NB4 (cell line): ENCODE data around the gene PRAF2.

ENCODE experiments used
- DNase-seq: peaks from one replicate; pipeline ENCODE4 v3.0.0; 2010; ENCODE audit warnings: low read depth
- H3K4me3 ChIP-seq: one replicate; pipeline ENCODE4 v1.5.1; 2011; ENCODE audit warnings: mild to moderate bottlenecking, low read depth, low read length, moderate library complexity
- MAX ChIP-seq: IDR thresholded peaks from 2 replicates; pipeline ENCODE4 v1.6.1; 2011; ENCODE audit warnings: low read depth, low read length
- MYC ChIP-seq: IDR thresholded peaks from 2 replicates; pipeline ENCODE4 v1.6.1; 2011; ENCODE audit warnings: low read depth, low read length
- POLR2A ChIP-seq: IDR thresholded peaks from 2 replicates; pipeline ENCODE4 v1.6.1; 2011; ENCODE audit warnings: mild to moderate bottlenecking; ENCODE audit not compliant: insufficient read length; ENCODE audit errors: extremely low read depth
- TF ChIP-seq, protein P1 (sequence below): IDR thresholded peaks from one replicate; pipeline ENCODE4 v1.5.1; 2012; ENCODE audit warnings: low read depth, low read length

Gene PRAF2, protein sequence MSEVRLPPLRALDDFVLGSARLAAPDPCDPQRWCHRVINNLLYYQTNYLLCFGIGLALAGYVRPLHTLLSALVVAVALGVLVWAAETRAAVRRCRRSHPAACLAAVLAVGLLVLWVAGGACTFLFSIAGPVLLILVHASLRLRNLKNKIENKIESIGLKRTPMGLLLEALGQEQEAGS

DNA sequence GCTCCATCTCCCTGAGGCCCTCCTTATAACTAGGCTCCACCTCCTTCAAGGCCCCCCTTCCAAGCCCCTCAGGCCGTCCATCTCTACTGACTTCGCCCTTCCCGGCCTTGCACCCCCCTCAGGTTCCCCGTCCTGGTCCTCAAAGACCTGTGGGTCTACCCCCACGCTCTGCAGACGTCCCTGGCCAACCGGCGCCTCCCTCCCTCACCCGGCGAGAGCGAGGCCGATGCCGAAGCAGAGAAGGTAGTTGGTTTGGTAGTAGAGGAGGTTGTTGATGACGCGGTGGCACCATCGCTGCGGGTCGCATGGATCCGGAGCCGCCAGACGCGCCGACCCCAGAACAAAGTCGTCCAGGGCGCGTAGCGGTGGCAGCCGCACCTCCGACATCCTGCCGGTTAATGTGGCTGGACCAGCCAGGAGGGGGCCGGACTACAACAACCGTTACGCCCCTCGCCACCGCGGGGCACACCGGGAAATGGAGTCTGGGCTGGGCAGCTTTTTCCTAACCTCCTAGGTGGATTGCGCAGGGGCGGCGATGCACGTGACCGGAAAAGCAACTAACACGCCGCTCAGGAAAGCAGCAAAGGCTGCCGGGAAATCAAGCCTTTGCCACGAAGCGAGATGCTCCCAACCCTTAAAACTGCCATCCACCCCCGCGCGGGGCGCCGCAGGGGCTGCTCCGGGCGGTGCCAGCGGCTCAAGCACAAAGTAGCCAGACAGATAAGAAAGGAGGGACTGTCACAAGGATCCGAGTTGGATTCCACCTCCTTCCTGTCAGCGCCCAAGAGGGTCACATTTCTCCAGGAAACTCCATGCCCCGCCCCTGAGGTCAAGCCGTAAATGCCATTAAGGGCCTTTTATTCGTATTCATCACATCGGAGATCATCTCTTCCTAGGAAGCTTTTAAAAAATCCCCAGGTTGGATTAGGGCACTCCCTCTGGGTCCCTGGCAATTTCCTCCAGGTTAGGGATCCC, at the start of gene PRAF2:
TSS of gene PRAF2 (minus strand) at position 402 of the 975 bp plus-strand sequence. CDS start at position 387, 15 bp downstream.
- H3K4me3 ChIP-seq: peak within 1 kb of the TSS; percentile 53
- peak; percentile 91 for DNase-seq
- TF ChIP-seq MAX (peak; percentile 67), MYC (0 out of 2 replicates have a peak, but pooled peaks have one; percentile 16)
- TF ChIP-seq, protein P1, sequence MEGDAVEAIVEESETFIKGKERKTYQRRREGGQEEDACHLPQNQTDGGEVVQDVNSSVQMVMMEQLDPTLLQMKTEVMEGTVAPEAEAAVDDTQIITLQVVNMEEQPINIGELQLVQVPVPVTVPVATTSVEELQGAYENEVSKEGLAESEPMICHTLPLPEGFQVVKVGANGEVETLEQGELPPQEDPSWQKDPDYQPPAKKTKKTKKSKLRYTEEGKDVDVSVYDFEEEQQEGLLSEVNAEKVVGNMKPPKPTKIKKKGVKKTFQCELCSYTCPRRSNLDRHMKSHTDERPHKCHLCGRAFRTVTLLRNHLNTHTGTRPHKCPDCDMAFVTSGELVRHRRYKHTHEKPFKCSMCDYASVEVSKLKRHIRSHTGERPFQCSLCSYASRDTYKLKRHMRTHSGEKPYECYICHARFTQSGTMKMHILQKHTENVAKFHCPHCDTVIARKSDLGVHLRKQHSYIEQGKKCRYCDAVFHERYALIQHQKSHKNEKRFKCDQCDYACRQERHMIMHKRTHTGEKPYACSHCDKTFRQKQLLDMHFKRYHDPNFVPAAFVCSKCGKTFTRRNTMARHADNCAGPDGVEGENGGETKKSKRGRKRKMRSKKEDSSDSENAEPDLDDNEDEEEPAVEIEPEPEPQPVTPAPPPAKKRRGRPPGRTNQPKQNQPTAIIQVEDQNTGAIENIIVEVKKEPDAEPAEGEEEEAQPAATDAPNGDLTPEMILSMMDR: no peak

- TF ChIP-seq MYC (no peak), MAX (no peak)
- no peak for DNase-seq
- peak overlapping the region; percentile 89 for H3K4me3 ChIP-seq
Measured at GRCh38 chrX:49122499-49122898, 48.7 kb upstream of the PRAF2 start.

GRCh38 chrX:49120091-49120490, 46.3 kb upstream of the PRAF2 start:
- TF ChIP-seq MYC: no peak
- TF ChIP-seq, protein P1: no peak
- no peak for TF ChIP-seq MAX
- no peak for TF ChIP-seq POLR2A
- peak; percentile 34 for DNase-seq
- no peak overlapping the region for H3K4me3 ChIP-seq

DNA sequence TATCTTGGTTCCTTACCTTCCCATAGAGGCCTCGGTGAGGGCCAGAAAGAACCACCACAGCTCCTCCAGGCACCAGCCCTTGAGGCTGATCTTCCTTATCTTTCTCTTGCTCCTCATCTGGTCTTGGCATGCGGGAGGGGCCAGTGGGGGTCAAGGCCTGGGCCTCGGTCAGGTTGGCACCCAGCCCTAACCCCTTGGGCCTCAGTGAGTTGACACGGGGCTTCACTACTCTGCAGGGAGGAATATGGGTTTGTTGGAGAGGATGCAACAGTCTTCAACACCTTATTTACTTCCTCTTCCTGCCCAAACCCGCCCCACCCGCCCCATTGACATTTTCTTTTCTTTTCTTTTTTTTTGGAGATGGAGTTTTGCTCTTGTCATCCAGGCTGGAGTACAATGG, 43.8 kb upstream of the PRAF2 start:
- no peak overlapping the region for H3K4me3 ChIP-seq
- TF ChIP-seq POLR2A (no peak), MAX (no peak), MYC (no peak)
- TF ChIP-seq, protein P1: no peak
- no peak for DNase-seq

GRCh38 chrX:49116716-49117115, 42.9 kb upstream of the PRAF2 start:
- no peak for DNase-seq
- H3K4me3 ChIP-seq: no peak overlapping the region
- TF ChIP-seq, protein P1: no peak
- TF ChIP-seq MAX: no peak
- no peak for TF ChIP-seq MYC
- TF ChIP-seq POLR2A: no peak

- no peak for DNase-seq
- H3K4me3 ChIP-seq: no peak overlapping the region
- no peak for TF ChIP-seq MYC
Measured at GRCh38 chrX:49116076-49116475, 42.3 kb upstream of the PRAF2 start.
